Esophagus (tissue), 2 donors: ENCODE results near the gene RFX3. TPM values are rescaled to one million over a fixed set of nuclear protein-coding genes. Genes with fewer than 3 reads are reported as not detected.

Source experiments
- H3K27ac ChIP-seq, 2 donors: one replicate each; pipeline ENCODE4 v1.5.1; 2013; ENCODE audit warnings: low read depth in 2 of 2, mild to moderate bottlenecking in 2 of 2, inconsistent platforms in 1 of 2, low read length in 1 of 2, moderate library complexity in 1 of 2
- H3K27me3 ChIP-seq, 2 donors: one replicate each; pipeline ENCODE4 v1.6.1; 2013; ENCODE audit warnings: low read length in 2 of 2, control low read depth in 1 of 2, mild to moderate bottlenecking in 1 of 2; ENCODE audit not compliant: insufficient read depth in 2 of 2, control insufficient read depth in 1 of 2
- H3K36me3 ChIP-seq, 2 donors: one replicate each; pipeline ENCODE4 v1.6.1; 2013; ENCODE audit warnings: low read length in 1 of 2; ENCODE audit not compliant: control insufficient read depth in 2 of 2, insufficient read depth in 2 of 2
- H3K4me1 ChIP-seq, 2 donors: one replicate each; pipeline ENCODE4 v1.6.1; 2013; ENCODE audit warnings: low read length in 1 of 2; ENCODE audit not compliant: control insufficient read depth in 2 of 2, insufficient read depth in 2 of 2
- H3K4me3 ChIP-seq, 2 donors: one replicate each; pipeline ENCODE4 v1.5.1; 2013; ENCODE audit warnings: low read length in 2 of 2, mild to moderate bottlenecking in 2 of 2, low read depth in 1 of 2, moderate library complexity in 1 of 2
- H3K9me3 ChIP-seq, 2 donors: one replicate each; pipeline ENCODE4 v1.6.1; 2013; ENCODE audit warnings: mild to moderate bottlenecking in 2 of 2, low read depth in 1 of 2, low read length in 1 of 2, moderate library complexity in 1 of 2; ENCODE audit not compliant: control insufficient read depth in 2 of 2, insufficient read depth in 1 of 2
- WGBS, 2 donors: extraction: QIAGEN DNeasy Blood & Tissue Kit; methylation state at CpG; one replicate each; pipeline ENCODE4 v1.1.7; 2013; 5-methylcytosine and 5-hydroxymethylcytosine counted together
- polyA plus RNA-seq, 2 donors: library from polyadenylated mRNA; stranded (reverse); fragments of 200-250 nt; gene quantifications; one replicate each; pipeline ENCODE4 v1.2.3, GENCODE V29; 2013
- donor health status: healthy with polysubstance abuse.
- donor health status: Bipolar disorder and iron deficiency.

The RFX3 gene
- polyA plus RNA-seq, 2 donors, result 0.61 to 1.2 TPM

DNA sequence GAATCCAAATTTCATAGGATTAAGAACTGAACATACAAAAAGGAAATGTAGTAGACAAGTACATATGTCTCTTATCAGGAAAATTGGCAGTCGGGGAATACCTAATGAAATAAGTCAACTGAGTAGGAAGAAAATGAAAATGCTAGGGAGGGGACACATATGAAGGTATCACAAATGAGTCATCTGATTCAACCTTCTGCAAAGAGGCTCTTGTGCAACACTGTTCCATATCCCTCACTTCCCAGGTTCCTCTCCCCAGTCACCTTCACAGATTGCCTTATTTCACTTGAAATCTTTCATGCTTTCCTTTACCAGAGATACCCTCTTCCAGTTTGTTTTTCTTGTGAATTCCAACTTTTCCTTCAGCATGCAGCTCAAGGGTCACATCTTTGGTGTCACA, 139.0 kb downstream of the RFX3 start:
- no peak overlapping the region for H3K4me3 ChIP-seq
- H3K27me3 ChIP-seq, result no peaks in the 10 kb centered on the region
- H3K9me3 ChIP-seq, result no peaks in the 10 kb centered on the region
- H3K36me3 ChIP-seq, result no peaks in the 10 kb centered on the region
- WGBS, 2 donors, result 86 to 90% methylated on average over 1 of the region's 1 CpG
- no peak overlapping the region for H3K27ac ChIP-seq
- H3K4me1 ChIP-seq, result no peaks in the 10 kb centered on the region

- Histone ChIP-seq H3K36me3 (no peaks in the 10 kb centered on the region), H3K27me3 (no peaks in the 10 kb centered on the region), H3K4me3 (no peak overlapping the region), H3K27ac (no peak overlapping the region), H3K9me3 (no peaks in the 10 kb centered on the region), H3K4me1 (no peaks in the 10 kb centered on the region)
- 76 to 88% methylated on average over 1 of the region's 1 CpG for WGBS, 2 donors
Observed at GRCh38 chr9:3385871-3386270, 139.9 kb downstream of the RFX3 start.

- Histone ChIP-seq H3K9me3 (no peaks in the 10 kb centered on the region), H3K4me1 (no peaks in the 10 kb centered on the region), H3K27ac (no peak overlapping the region), H3K36me3 (no peaks in the 10 kb centered on the region), H3K27me3 (no peaks in the 10 kb centered on the region), H3K4me3 (no peak overlapping the region)
- 89 to 93% methylated on average over 2 of the region's 2 CpGs for WGBS, 2 donors
Observed at GRCh38 chr9:3371842-3372241, 154.0 kb downstream of the RFX3 start.

GRCh38 chr9:3370715-3371114, 155.1 kb downstream of the RFX3 start:
- H3K4me1 ChIP-seq, result no peaks in the 10 kb centered on the region
- no peaks in the 10 kb centered on the region for H3K36me3 ChIP-seq
- no peak overlapping the region for H3K4me3 ChIP-seq
- no peak overlapping the region for H3K27ac ChIP-seq
- H3K27me3 ChIP-seq, result no peaks in the 10 kb centered on the region
- H3K9me3 ChIP-seq, result no peaks in the 10 kb centered on the region

DNA sequence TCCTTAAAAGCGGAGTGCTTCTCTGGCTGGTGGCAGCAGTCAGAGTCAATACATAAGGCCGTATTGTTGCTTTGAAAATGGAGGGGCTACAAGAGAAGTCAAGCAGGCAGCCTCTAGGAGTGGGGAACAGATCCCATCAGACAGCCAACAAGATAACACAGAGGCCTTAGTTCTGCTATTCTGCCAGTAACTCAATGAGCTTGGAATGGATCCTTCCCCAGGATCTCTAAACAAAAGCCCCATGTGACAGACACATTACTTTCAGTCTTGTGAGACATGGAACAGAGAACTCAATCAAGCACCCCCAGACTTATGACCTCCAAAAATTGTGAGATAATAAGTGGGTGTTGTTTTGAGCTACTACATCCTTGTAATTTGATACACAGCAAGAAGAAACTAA, 158.6 kb downstream of the RFX3 start:
- H3K9me3 ChIP-seq, result no peaks in the 10 kb centered on the region
- no peaks in the 10 kb centered on the region for H3K4me1 ChIP-seq
- 95 to 96% methylated on average over 2 of the region's 2 CpGs for WGBS, 2 donors
- H3K36me3 ChIP-seq, result no peaks in the 10 kb centered on the region
- no peak overlapping the region for H3K27ac ChIP-seq
- no peak overlapping the region for H3K4me3 ChIP-seq
- H3K27me3 ChIP-seq, result no peaks in the 10 kb centered on the region

- WGBS, 2 donors, result 94 to 99% methylated on average over 2 of the region's 2 CpGs
Observed at GRCh38 chr9:3361689-3362392, 164.0 kb downstream of the RFX3 start.

GRCh38 chr9:3361116-3361515, 164.7 kb downstream of the RFX3 start:
- no peak overlapping the region for H3K27ac ChIP-seq
- H3K4me3 ChIP-seq, result no peak overlapping the region
- no peaks in the 10 kb centered on the region for H3K4me1 ChIP-seq
- no peaks in the 10 kb centered on the region for H3K27me3 ChIP-seq
- H3K36me3 ChIP-seq, result no peaks in the 10 kb centered on the region
- H3K9me3 ChIP-seq, result no peaks in the 10 kb centered on the region
- WGBS, 2 donors, result 86 to 89% methylated on average over 4 of the region's 4 CpGs

More at GRCh38 chr9:3361689-3362392, 164.0 kb downstream of the RFX3 start:
- H3K27me3 ChIP-seq, result no peaks in the 10 kb centered on the region
- H3K4me1 ChIP-seq, result no peaks in the 10 kb centered on the region
- H3K36me3 ChIP-seq, result no peaks in the 10 kb centered on the region
- H3K4me3 ChIP-seq, result no peak overlapping the region
- no peaks in the 10 kb centered on the region for H3K9me3 ChIP-seq
- no peak overlapping the region for H3K27ac ChIP-seq

GRCh38 chr9:3360245-3360644, 165.6 kb downstream of the RFX3 start:
- Histone ChIP-seq H3K36me3 (no peaks in the 10 kb centered on the region), H3K27me3 (no peaks in the 10 kb centered on the region), H3K4me1 (no peaks in the 10 kb centered on the region), H3K4me3 (no peak overlapping the region), H3K27ac (no peak overlapping the region), H3K9me3 (no peaks in the 10 kb centered on the region)

DNA sequence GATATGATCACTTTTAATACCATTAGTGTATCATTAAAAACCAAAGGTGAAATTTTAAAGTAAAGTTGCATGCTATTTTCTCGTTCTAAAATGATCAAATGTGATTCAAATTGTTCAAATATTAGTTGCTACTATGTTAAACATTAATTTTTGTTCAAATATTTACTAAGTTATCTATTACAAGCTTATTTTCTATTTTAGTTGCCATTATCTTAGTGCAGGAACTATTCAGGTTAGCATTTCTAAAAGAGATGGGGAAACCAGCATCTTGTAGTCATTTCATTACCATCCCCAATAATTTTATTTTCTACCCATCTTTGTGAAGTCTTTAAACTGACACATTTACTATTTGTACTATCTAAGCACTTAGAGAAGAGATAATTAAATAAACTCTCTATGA, 166.0 kb downstream of the RFX3 start:
- no peaks in the 10 kb centered on the region for H3K4me1 ChIP-seq
- H3K9me3 ChIP-seq, result no peaks in the 10 kb centered on the region
- WGBS, 2 donors, result 70 to 91% methylated on average over 1 of the region's 1 CpG
- H3K27me3 ChIP-seq, result no peaks in the 10 kb centered on the region
- H3K36me3 ChIP-seq, result no peaks in the 10 kb centered on the region
- no peak overlapping the region for H3K4me3 ChIP-seq
- no peak overlapping the region for H3K27ac ChIP-seq

- Histone ChIP-seq H3K27ac (no peak overlapping the region), H3K9me3 (no peaks in the 10 kb centered on the region), H3K4me3 (no peak overlapping the region), H3K27me3 (no peaks in the 10 kb centered on the region), H3K4me1 (no peaks in the 10 kb centered on the region), H3K36me3 (no peaks in the 10 kb centered on the region)
- WGBS, 2 donors, result 92 to 95% methylated on average over 5 of the region's 5 CpGs
Observed at GRCh38 chr9:3359048-3359692, 166.6 kb downstream of the RFX3 start.
